ENCODE results near the gene LRGUK. TPM values are rescaled to one million over a fixed set of nuclear protein-coding genes. Genes with fewer than 3 reads are reported as not detected.
"Not testable (repeated sequence)": the region's sequence is repeated elsewhere in the genome, so short reads cannot be mapped to it uniquely, and the experiment has no call there.

Gene LRGUK
- total and polyA plus RNA-seq, 4 donors = 0.58 to 1.2 (median 0.59) TPM; not detected in 1

GRCh38 chr7:134289423-134289822, 162.3 kb downstream of the LRGUK start:
- peaks cover 0 to 2% of the 10 kb centered on the region in 2 donors for H3K36me3 ChIP-seq (ENCODE audit: control insufficient read depth in 1 of 2, insufficient read depth in 2 of 2, low read length in 1 of 2)
- intact Hi-C loops (cut with DNase I) = no loop called here
- no peak for ATAC-seq (ENCODE audit: low FRiP score)

DNA sequence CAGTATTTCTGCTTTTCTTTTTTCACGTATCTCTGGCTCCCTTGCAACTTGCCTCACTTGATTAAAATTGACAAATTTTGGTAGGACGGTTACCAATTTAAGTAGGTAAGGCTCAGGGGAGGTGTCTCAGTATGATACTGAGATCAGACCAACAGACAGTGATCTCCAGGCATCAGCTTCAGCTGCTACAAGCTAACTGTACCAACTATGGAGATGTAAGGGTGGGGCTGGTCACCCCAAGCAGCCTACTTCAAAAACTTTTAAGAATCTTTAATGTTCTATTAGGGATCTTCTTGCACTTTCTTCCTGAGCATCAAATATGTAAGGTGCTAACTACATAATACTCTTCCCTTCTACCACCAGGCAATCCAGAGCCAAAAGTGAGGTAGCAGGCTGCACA, 162.7 kb downstream of the LRGUK start:
- no peak for ATAC-seq (ENCODE audit: low FRiP score)
- 57 to 60% methylated on average over 2 of the region's 2 CpGs for WGBS, 2 donors
- DNase-seq = no peak
- intact Hi-C loops (cut with DNase I) = no loop called here
- Histone ChIP-seq H3K27ac (ENCODE audit: low read depth in 1 of 2, low read length in 2 of 2) (no peak overlapping the region), H3K36me3 (ENCODE audit: control insufficient read depth in 1 of 2, insufficient read depth in 2 of 2, low read length in 1 of 2) (peaks cover 0 to 2% of the 10 kb centered on the region in 2 donors), H3K9me3 (ENCODE audit: control insufficient read depth, low read length) (no peaks in the 10 kb centered on the region), H3K27me3 (ENCODE audit: control insufficient read depth in 1 of 2, insufficient read depth in 2 of 2, low read length in 1 of 2) (no peaks in the 10 kb centered on the region), H3K4me1 (ENCODE audit: control insufficient read depth in 1 of 2, insufficient read depth in 2 of 2, low read length in 2 of 2) (peaks cover 0 to 3% of the 10 kb centered on the region in 2 donors), H3K4me3 (ENCODE audit: low read length in 2 of 2) (no peak overlapping the region)

More at GRCh38 chr7:134289423-134289822, 162.3 kb downstream of the LRGUK start:
- no peak overlapping the region for H3K27ac ChIP-seq (ENCODE audit: low read depth in 1 of 2, low read length in 2 of 2)
- 43 to 51% methylated on average over 7 of the region's 7 CpGs for WGBS, 2 donors
- H3K27me3 ChIP-seq (ENCODE audit: control insufficient read depth in 1 of 2, insufficient read depth in 2 of 2, low read length in 1 of 2) = no peaks in the 10 kb centered on the region
- no peak for DNase-seq
- H3K4me3 ChIP-seq (ENCODE audit: low read length in 2 of 2) = no peak overlapping the region
- no peaks in the 10 kb centered on the region for H3K9me3 ChIP-seq (ENCODE audit: control insufficient read depth, low read length)
- peaks cover 0 to 3% of the 10 kb centered on the region in 2 donors for H3K4me1 ChIP-seq (ENCODE audit: control insufficient read depth in 1 of 2, insufficient read depth in 2 of 2, low read length in 2 of 2)

DNA sequence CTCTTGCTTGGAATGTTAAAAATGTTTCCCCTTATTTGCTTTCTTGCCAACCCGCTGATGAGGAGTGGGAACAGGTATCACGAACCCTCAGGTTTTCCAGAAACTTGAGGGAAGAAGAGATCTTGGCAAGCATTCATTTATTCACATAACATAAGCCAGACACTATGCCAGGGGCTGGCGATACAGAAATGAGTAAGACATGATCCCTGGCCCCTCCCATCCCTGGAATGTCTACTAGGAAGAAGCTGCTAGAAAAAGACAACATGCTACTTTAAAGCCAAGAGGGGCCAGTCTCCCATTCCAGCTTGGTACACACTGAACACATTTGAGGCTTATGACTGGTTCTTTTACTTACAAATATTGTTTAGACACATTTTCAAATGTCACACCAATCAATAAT, 163.1 kb downstream of the LRGUK start:
- Histone ChIP-seq H3K9me3 (ENCODE audit: control insufficient read depth, low read length) (no peaks in the 10 kb centered on the region), H3K4me3 (ENCODE audit: low read length in 2 of 2) (no peak overlapping the region), H3K27me3 (ENCODE audit: control insufficient read depth in 1 of 2, insufficient read depth in 2 of 2, low read length in 1 of 2) (no peaks in the 10 kb centered on the region), H3K4me1 (ENCODE audit: control insufficient read depth in 1 of 2, insufficient read depth in 2 of 2, low read length in 2 of 2) (peaks cover 0 to 3% of the 10 kb centered on the region in 2 donors), H3K36me3 (ENCODE audit: control insufficient read depth in 1 of 2, insufficient read depth in 2 of 2, low read length in 1 of 2) (peaks cover 0 to 2% of the 10 kb centered on the region in 2 donors), H3K27ac (ENCODE audit: low read depth in 1 of 2, low read length in 2 of 2) (no peak overlapping the region)
- intact Hi-C loops (cut with DNase I) = no loop called here
- no peak for DNase-seq
- WGBS, 2 donors = 83 to 86% methylated on average over 3 of the region's 3 CpGs
- no peak for ATAC-seq (ENCODE audit: low FRiP score)

DNA sequence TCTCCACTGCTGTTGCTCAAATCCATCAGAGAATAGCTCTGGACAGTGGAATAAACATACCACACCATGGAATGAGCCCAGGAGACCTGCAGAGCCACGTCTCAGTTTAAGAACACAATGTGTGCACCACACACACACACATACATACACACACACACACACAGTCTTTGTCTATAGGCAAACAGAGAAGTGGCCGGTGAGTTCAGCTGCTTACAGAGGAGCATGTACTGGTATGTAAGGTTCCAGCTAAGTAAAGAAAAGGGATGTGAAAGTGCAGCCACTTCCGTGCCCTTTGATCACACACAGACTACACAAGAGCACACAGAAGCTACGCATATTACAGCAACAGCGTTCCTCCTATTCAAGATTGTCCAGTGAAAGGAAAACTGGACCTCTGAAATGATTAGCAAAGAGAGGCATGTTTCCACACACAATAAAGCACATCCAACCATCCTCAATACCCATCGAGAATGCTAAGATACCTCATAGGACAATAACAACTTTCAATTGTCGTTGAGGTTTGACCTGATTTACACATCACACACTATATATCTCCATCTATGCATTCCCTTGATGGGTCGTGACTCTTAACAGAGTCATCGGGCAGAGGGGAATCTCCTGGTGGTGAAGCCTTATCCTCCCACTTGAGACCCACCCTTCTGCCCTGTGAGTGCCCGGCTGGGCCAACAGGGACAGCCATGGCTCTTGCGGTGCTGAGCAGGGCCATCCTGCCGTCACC, 166.0 kb downstream of the LRGUK start:
- no peak overlapping the region for H3K4me3 ChIP-seq (ENCODE audit: low read length in 2 of 2)
- no peak overlapping the region for H3K27ac ChIP-seq (ENCODE audit: low read depth in 1 of 2, low read length in 2 of 2)
- WGBS, 2 donors = 83 to 86% methylated on average over 12 of the region's 12 CpGs
- H3K27me3 ChIP-seq (ENCODE audit: control insufficient read depth in 1 of 2, insufficient read depth in 2 of 2, low read length in 1 of 2) = no peaks in the 10 kb centered on the region
- H3K36me3 ChIP-seq (ENCODE audit: control insufficient read depth in 1 of 2, insufficient read depth in 2 of 2, low read length in 1 of 2) = peaks cover 0 to 5% of the 10 kb centered on the region in 2 donors
- peak in 1 of 2 donors; percentile 64 for DNase-seq
- no peak for ATAC-seq (ENCODE audit: low FRiP score)
- H3K9me3 ChIP-seq (ENCODE audit: control insufficient read depth, low read length) = no peaks in the 10 kb centered on the region
- intact Hi-C loops (cut with DNase I) = no loop called here
- peaks cover 0 to 2% of the 10 kb centered on the region in 2 donors for H3K4me1 ChIP-seq (ENCODE audit: control insufficient read depth in 1 of 2, insufficient read depth in 2 of 2, low read length in 2 of 2)

GRCh38 chr7:134295982-134296381, 168.8 kb downstream of the LRGUK start:
- intact Hi-C loops (cut with DNase I); H3K9me3 ChIP-seq (ENCODE audit: control insufficient read depth, low read length); H3K4me3 ChIP-seq (ENCODE audit: low read length in 2 of 2); H3K27me3 ChIP-seq (ENCODE audit: control insufficient read depth in 1 of 2, insufficient read depth in 2 of 2, low read length in 1 of 2); H3K4me1 ChIP-seq (ENCODE audit: control insufficient read depth in 1 of 2, insufficient read depth in 2 of 2, low read length in 2 of 2); DNase-seq; H3K27ac ChIP-seq (ENCODE audit: low read depth in 1 of 2, low read length in 2 of 2); ATAC-seq (ENCODE audit: low FRiP score): not testable (repeated sequence)
- WGBS, 2 donors = 82 to 85% methylated on average over 4 to 7 of the region's 7 CpGs
- H3K36me3 ChIP-seq (ENCODE audit: control insufficient read depth in 1 of 2, insufficient read depth in 2 of 2, low read length in 1 of 2) = peaks cover 3 to 10% of the 10 kb centered on the region in 2 donors

DNA sequence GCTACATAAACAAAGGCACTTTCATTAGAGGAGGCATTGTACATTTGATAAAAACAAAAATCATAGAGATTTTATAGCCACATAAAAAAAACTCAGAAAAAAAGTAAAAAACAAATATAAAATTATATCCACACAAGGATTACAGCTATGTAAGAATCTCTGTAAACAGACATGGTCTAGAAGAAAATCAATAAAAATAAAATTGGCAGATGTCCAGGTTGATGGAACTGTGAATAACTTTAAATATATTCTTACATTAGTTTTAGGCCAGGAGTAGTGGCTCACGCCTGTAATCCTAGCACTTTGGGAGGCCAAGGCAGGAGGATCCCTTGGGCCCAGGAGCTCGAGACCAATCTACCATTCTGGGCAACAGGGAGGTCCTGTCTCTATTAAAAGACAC, 170.3 kb downstream of the LRGUK start:
- WGBS, 2 donors = 96 to 98% methylated on average over 2 of the region's 2 CpGs
- no peak overlapping the region for H3K27ac ChIP-seq (ENCODE audit: low read depth in 1 of 2, low read length in 2 of 2)

GRCh38 chr7:134298902-134299683, 172.0 kb downstream of the LRGUK start:
- Histone ChIP-seq H3K27me3 (ENCODE audit: control insufficient read depth in 1 of 2, insufficient read depth in 2 of 2, low read length in 1 of 2) (no peaks in the 10 kb centered on the region), H3K4me1 (ENCODE audit: control insufficient read depth in 1 of 2, insufficient read depth in 2 of 2, low read length in 2 of 2) (no peaks in the 10 kb centered on the region), H3K36me3 (ENCODE audit: control insufficient read depth in 1 of 2, insufficient read depth in 2 of 2, low read length in 1 of 2) (peaks cover 11 to 13% of the 10 kb centered on the region in 2 donors), H3K4me3 (ENCODE audit: low read length in 2 of 2) (no peak overlapping the region), H3K9me3 (ENCODE audit: control insufficient read depth, low read length) (no peaks in the 10 kb centered on the region), H3K27ac (ENCODE audit: low read depth in 1 of 2, low read length in 2 of 2) (no peak overlapping the region)
- ATAC-seq (ENCODE audit: low FRiP score) = no peak
- WGBS, 2 donors = 60 to 62% methylated on average over 10 of the region's 10 CpGs
- intact Hi-C loops (cut with DNase I) = no loop called here
- DNase-seq = no peak

More for the DNA sequence above, 170.3 kb downstream of the LRGUK start:
- H3K36me3 ChIP-seq (ENCODE audit: control insufficient read depth in 1 of 2, insufficient read depth in 2 of 2, low read length in 1 of 2) = peaks cover 13% of the 10 kb centered on the region in 2 donors
- H3K4me3 ChIP-seq (ENCODE audit: low read length in 2 of 2) = no peak overlapping the region
- no peak for ATAC-seq (ENCODE audit: low FRiP score)
- no peaks in the 10 kb centered on the region for H3K4me1 ChIP-seq (ENCODE audit: control insufficient read depth in 1 of 2, insufficient read depth in 2 of 2, low read length in 2 of 2)
- DNase-seq = no peak
- H3K27me3 ChIP-seq (ENCODE audit: control insufficient read depth in 1 of 2, insufficient read depth in 2 of 2, low read length in 1 of 2) = no peaks in the 10 kb centered on the region
- H3K9me3 ChIP-seq (ENCODE audit: control insufficient read depth, low read length) = no peaks in the 10 kb centered on the region
- intact Hi-C loops (cut with DNase I) = no loop called here

DNA sequence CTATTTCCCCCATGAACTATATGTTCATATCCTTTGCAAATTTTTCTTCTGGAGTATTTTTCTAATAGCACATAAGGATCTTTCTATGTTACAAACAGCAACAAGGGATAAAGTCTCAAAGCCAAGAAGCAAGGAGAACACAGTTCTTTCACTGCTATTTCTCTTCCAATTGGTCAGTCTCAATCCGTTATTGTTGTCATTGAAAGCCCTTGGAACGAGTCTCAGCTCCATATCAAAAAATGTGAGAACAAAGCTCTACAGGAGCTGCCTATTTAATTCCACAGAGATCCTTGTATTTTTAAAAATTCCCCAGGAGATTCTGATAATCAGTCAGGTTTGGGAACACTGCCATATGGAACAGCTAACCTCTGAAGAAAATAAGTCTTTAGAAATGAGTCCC, 173.8 kb downstream of the LRGUK start:
- no peak for ATAC-seq (ENCODE audit: low FRiP score)
- no peaks in the 10 kb centered on the region for H3K9me3 ChIP-seq (ENCODE audit: control insufficient read depth, low read length)
- no peak overlapping the region for H3K4me3 ChIP-seq (ENCODE audit: low read length in 2 of 2)
- no peak overlapping the region for H3K27ac ChIP-seq (ENCODE audit: low read depth in 1 of 2, low read length in 2 of 2)
- WGBS, 2 donors = 43 to 45% methylated on average over 2 of the region's 2 CpGs
- no peaks in the 10 kb centered on the region for H3K4me1 ChIP-seq (ENCODE audit: control insufficient read depth in 1 of 2, insufficient read depth in 2 of 2, low read length in 2 of 2)
- DNase-seq = no peak
- H3K27me3 ChIP-seq (ENCODE audit: control insufficient read depth in 1 of 2, insufficient read depth in 2 of 2, low read length in 1 of 2) = no peaks in the 10 kb centered on the region
- peaks cover 10 to 13% of the 10 kb centered on the region in 2 donors for H3K36me3 ChIP-seq (ENCODE audit: control insufficient read depth in 1 of 2, insufficient read depth in 2 of 2, low read length in 1 of 2)
- intact Hi-C loops (cut with DNase I) = no loop called here
